ENCODE results near the gene B3GNT3.

- TF ChIP-seq EZH2phosphoT487 (IDR thresholded peaks at IDR 0.05; ENCODE audit: low read length) (no peak), CTCF (IDR thresholded peaks at IDR 0.05; ENCODE audit: low read length) (no peak), EZH2 (optimal IDR thresholded peaks at IDR 0.05; ENCODE audit: low read depth, low read length) (no peak)
Observed at GRCh38 chr19:17747205-17748098, 47.5 kb upstream of the B3GNT3 start.

Measured in MM.1S (cell line).